ENCODE measurements around the gene GPBAR1.

- TF ChIP-seq CTCF (IDR thresholded peaks at IDR 0.05; ENCODE audit: low read depth, low read length, missing input control) (no peak), MAX (IDR thresholded peaks at IDR 0.05) (no peak), SP1 (IDR thresholded peaks at IDR 0.05) (no peak), RXRA (IDR thresholded peaks at IDR 0.05) (no peak), TAF1 (conservative IDR thresholded peaks at IDR 0.05) (no peak), YY1 (IDR thresholded peaks at IDR 0.05) (no peak), RAD21 (IDR thresholded peaks at IDR 0.05) (no peak), GABPA (IDR thresholded peaks at IDR 0.05 in 1 of 2, conservative IDR thresholded peaks at IDR 0.05 in 1 of 2) (no peak), HNF4A (conservative IDR thresholded peaks at IDR 0.05) (no peak), ZBTB33 (IDR thresholded peaks at IDR 0.05) (no peak)
Observed at GRCh38 chr2:218244204-218244603, 16.6 kb upstream of the GPBAR1 start.

Measured in liver (tissue), 3 donors.